Glomerular endothelial cell (primary cell): ENCODE data around the gene AUTS2. TPM values are rescaled to one million over a fixed set of nuclear protein-coding genes. Genes with fewer than 3 reads are reported as not detected.

Experiments
- DNase-seq: peaks from one replicate; pipeline ENCODE4 v3.0.0-alpha.2; 2011; ENCODE audit warnings: low read depth, low spot score; ENCODE audit errors: extremely low read depth
- total RNA-seq: library from RNA; depleted of rRNA; stranded (reverse); fragments of >200 nt; gene quantifications from 2 replicates; pipeline ENCODE4 v1.2.3, GENCODE V29; 2015

AUTS2 gene
- total RNA-seq, 1 donor from 2014 or later: 24.8 TPM

DNA sequence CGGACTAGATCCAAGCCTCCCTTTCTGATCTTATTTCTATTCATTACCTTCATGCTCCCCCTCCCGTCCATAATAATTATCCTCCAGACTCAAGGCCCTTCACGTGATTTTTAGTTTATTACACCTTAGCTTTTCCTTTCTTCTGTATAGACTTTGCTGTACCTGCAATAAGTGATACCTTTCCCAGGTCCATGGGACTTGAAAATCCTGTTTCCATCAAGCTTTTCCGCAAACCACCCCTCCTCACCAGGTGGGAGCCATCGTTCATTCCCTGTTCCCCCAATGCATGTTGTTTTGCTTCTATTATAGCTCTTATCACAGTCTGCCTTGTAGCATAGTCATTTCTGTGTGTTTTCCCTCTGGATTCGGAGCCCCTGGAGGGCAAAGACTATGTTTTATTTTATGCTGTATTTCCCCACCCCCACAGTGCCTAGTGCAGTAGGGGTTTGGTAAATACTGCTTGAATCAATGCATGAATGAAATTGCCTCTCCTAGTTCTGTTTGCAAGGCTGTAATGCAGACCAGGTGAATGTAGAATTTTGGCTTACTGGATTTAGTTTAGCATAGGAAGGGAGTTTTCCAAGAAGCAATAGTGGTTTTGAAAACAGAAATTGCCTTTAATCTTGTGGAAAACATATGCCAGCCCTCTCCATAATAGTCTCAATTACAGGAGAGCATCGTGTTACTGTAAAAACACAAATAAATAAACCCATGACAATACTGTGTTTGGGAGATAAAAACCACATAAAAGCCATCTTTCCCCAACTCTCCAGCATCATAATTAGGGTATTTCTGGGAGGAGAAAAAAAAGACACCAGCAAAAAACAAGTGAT lies 213.4 kb downstream of the AUTS2 start:
- no peak for DNase-seq

- DNase-seq: no peak
These were observed 214.5 kb downstream of the AUTS2 start for GRCh38 chr7:69812756-69813155.

DNA sequence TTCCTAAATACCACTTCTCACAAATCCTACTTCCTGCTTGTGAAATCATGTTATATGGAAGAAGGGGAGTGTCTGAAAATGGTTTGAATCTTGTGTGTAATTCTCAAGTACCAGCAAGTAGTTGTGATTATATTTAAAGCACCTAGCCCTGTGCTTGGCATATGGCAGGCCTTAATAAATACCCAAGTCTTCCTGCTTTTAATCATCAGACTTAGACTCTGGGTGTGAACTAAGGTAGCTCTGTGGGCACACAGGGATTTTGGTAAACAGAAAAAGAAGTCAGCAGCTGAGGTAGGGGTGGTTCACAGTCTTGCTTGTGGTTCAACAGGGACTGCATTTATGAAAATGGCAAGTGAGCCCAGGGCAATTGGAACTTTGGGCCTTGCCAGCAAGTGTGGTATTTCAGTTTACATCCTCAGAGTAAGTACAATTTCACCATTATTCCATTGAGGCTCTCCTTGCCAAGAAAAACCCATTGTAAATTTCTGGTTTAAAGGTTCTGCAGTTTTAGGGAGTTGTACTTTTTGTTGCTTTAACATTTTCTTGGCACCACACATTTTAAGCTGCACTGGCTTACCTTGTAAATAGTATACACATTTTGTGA lies 215.5 kb downstream of the AUTS2 start:
- DNase-seq: no peak

DNA sequence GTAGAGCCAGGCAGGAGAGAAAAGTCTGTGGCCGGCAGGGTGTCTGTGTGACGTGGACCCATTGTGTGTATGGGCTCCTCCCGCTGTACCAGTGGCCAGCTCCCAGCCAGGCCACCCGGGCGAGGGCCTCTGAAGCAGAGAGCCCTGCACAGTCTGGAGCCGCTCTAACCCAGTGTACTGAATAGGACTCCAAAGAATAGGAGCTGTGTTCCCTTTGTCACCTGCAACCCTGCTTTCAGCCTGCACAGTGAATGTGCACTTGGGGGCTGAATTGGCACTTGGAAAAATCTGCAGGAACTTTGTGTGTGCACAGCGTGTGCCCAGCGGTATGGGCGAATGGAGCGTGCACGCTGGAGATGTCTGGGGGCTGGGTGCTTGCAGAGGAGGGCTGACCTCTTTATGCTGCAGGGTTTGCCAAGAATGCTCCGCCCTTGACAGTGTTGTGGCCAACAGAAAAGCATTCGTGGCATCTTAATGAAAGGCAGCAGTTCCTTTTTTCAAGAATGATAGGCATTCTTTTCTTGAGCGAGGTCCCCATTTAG lies 216.2 kb downstream of the AUTS2 start:
- no peak for DNase-seq

GRCh38 chr7:69816501-69816900 lies 218.2 kb downstream of the AUTS2 start:
- DNase-seq: no peak

DNA sequence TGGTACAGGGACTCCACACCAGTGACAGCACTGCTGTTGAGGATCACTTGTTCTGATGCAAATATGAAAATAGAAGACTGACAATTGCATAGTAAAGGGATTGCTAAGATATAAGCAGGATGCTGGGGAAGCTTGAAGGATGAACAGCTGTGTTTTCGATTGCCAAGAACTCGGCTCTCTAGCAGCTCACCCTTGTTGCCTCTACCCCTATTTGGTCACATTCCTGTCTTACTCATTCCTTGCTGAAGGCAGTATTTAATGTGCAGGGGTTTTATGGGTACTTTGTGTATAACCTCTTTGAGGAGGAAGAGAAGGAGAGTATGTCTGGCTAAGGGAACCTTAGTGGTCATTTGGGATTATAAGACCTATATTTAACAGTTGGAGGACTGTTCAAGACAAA lies 218.8 kb downstream of the AUTS2 start:
- no peak for DNase-seq

DNA sequence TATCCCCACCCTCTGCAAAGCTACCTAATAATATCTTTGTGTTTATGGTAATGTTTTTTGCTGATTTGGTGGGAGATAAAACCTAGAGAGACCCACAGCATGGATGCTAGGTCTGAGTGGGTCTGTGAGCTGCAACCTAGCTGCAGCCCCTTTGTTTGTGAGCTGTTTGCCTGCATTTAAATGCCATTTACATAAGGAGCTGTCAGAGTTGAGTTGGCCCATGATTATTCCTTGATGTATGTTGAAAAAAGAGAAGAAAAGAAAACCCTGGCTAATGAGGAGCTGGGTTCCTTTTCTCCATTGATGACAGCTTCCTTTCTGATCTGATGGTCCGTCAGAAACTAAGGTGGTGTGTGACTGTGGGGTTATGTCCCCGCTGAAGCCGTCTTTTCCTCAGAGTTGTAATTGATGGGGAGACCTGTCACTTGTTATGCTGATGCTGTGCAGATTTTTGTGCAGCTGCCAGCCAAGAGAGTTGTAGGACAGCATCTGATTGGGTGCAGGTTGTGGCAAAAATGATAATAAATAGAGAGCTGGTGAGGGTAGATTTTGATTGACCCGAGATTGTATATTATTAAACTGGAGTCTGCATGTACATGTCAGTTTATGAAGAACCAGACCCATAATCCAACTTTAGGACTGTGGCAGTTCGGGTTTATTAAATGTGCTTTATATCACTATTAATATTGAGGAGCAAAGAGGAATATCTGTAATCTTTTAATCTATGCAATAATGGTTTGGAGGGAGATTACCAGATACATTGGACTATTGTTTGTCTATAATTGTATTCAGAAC lies 219.8 kb downstream of the AUTS2 start:
- DNase-seq: no peak

DNA sequence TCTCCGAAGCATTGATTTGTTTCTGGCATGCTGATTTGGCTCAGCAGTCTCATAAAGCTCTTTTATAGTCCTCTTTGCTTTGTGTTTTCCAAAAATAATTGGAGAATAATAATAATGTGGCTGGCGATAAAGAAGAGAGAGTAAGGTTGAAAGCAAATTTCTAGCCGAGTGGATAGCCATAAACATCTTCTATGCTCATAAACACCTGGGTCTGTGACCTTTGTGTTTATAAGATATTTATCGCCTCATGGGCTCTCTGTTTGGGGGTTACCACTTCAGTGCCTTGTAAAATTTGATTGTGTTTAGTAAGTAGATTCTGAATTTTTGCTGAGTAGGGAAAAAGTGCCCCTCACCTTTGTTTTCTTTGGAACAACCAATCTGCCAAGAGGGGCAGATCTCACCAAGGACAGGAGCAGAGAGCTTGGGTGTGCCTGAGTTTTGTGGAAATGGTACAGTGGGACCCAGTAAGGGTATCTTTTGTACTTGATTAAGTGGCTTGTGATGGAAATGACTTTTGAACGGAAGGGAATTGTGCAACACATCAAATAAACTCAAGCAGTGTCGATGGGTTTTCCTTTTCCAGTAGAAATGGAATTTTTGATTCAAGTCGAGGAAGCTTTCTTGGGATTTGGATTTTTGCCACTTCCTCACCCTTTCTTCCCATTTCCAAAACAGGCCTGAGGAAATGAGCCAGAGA lies 220.5 kb downstream of the AUTS2 start:
- no peak for DNase-seq

GRCh38 chr7:69819333-69819705 lies 221.0 kb downstream of the AUTS2 start:
- no peak for DNase-seq

DNA sequence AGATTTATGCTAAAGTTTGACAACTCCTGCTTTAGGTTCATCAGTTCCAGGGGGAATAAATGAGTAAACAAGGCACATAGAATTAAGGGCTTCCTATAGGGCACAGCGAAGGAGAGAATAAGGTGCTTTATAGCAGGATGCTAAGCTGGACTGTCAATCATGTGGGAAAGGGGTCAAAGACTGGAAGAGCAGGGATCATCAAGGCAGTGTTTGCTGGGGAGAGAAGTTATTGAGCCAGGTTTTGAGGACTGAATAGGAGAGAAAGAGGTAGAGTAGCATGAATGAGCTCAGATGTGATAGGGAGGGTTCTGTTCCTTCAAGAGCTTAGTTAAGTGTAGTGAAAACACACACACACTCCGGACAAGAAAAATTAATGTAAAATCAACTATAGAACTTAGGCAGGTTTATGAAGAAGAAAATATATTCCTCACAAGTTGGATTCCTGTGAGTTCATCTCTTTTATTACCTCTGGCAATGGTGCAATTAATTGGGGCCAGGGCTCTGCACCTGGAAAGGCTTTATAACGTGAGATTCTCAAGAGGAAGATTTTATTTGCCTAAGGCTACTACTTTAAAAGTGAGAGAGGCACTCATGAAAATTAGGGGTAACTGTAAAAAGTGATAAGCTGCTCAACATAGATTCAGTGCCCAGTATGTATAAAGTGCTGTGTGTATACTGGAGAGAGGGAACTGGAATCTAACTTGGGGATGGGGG lies 222.4 kb downstream of the AUTS2 start:
- DNase-seq: no peak

DNA sequence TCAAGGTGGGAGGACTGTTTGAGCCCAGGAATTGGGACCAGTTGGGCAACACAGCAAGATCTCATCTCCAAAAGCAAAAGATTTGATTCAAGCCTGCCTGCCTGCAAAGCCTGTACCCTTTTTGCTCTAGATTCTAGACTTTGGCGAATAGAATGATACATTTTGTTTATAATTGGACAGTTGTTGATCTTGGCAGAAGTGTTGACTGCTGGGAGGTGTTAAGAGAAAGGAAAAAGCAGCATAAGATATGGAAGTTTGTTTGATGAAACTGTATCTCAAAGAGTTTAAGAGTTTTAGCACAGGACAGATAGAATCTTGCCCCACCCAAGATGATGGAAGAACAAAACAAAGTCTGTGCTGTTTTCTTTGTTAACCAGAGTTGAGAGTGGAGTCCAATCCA lies 224.1 kb downstream of the AUTS2 start:
- DNase-seq: no peak

GRCh38 chr7:69823151-69823744 lies 225.0 kb downstream of the AUTS2 start:
- DNase-seq: no peak

- DNase-seq: no peak
These were observed 227.1 kb downstream of the AUTS2 start for GRCh38 chr7:69825113-69825972.

GRCh38 chr7:69826283-69826682 lies 228.0 kb downstream of the AUTS2 start:
- DNase-seq: no peak

- DNase-seq: no peak
These were observed 228.9 kb downstream of the AUTS2 start for GRCh38 chr7:69827140-69827539.

- DNase-seq: no peak
These were observed 229.3 kb downstream of the AUTS2 start for GRCh38 chr7:69827558-69827957.

- DNase-seq: no peak
These were observed 234.1 kb downstream of the AUTS2 start for GRCh38 chr7:69832356-69832755.

DNA sequence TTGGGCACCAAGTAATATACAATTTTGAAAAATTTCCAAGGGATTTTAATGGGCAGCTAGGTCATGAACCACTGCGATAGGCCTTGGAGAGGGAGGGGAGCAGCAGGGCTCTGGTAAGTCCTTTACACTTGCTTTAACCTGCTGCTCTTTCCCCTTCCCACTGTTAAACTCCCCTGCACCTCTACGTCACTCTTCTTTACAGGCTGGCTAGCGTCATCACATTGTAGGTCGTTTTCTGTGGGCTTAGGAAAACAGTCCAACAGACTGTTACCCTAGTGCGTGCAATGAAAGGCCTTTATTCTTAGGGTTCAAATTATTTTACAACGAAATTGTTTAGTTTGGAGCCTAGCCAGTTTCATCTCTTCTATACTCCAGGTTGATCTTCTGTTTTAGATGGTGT lies 235.7 kb downstream of the AUTS2 start:
- DNase-seq: no peak

DNA sequence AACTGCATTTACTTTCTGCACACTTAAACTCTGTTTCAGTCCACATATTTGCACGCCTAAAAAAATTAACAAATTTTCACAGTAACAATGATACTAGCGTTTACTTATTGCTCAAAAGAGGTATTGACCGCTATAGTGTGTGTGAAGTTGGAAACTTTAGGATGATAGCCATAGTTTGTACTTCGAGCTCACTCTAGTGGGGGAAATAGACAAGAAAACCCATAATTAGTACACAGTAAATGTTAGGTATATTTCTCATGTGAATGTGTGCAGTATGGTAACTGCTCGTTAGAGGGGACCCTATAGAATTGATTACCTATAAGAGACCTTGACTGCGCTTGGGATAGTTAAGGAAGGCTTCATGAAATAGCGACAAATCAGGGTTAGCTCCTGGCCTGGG lies 238.4 kb downstream of the AUTS2 start:
- DNase-seq: no peak
